Activated gamma-delta T cell treated with anti-CD3 and anti-CD28 coated beads, Interleukin-2, amount 50 U/mL, for 16 hours (primary cell): ENCODE measurements around the gene NEK10.

Source experiments
- DNase-seq: peaks from one replicate; pipeline ENCODE4 v3.0.0-alpha.2; 2020; ENCODE audit warnings: low read depth

NEK10 gene

GRCh38 chr3:27105904-27106303 lies 263.3 kb downstream of the NEK10 start:
- DNase-seq = no peak

- no peak for DNase-seq
These were observed 272.0 kb downstream of the NEK10 start for GRCh38 chr3:27097182-27097581.

- DNase-seq = no peak
These were observed 273.5 kb downstream of the NEK10 start for GRCh38 chr3:27095553-27096222.

- no peak for DNase-seq
These were observed 274.5 kb downstream of the NEK10 start for GRCh38 chr3:27094721-27095120.

- DNase-seq = no peak
These were observed 275.4 kb downstream of the NEK10 start for GRCh38 chr3:27093771-27094170.

- no peak for DNase-seq
These were observed 278.7 kb downstream of the NEK10 start for GRCh38 chr3:27090275-27091041.

GRCh38 chr3:27089645-27090044 lies 279.5 kb downstream of the NEK10 start:
- DNase-seq = no peak

GRCh38 chr3:27089068-27089467 lies 280.1 kb downstream of the NEK10 start:
- no peak for DNase-seq

- no peak for DNase-seq
These were observed 283.1 kb downstream of the NEK10 start for GRCh38 chr3:27085829-27086730.

GRCh38 chr3:27081992-27082607 lies 287.1 kb downstream of the NEK10 start:
- no peak for DNase-seq

GRCh38 chr3:27081566-27081965 lies 287.6 kb downstream of the NEK10 start:
- no peak for DNase-seq

- DNase-seq = no peak
These were observed 289.0 kb downstream of the NEK10 start for GRCh38 chr3:27080258-27080525.

GRCh38 chr3:27079427-27080257 lies 289.5 kb downstream of the NEK10 start:
- no peak for DNase-seq

GRCh38 chr3:27078246-27078913 lies 290.8 kb downstream of the NEK10 start:
- DNase-seq = no peak

- no peak for DNase-seq
These were observed 292.2 kb downstream of the NEK10 start for GRCh38 chr3:27076815-27077630.

GRCh38 chr3:27074914-27075313 lies 294.3 kb downstream of the NEK10 start:
- no peak for DNase-seq

- no peak for DNase-seq
These were observed 295.3 kb downstream of the NEK10 start for GRCh38 chr3:27073912-27074311.

- no peak for DNase-seq
These were observed 296.2 kb downstream of the NEK10 start for GRCh38 chr3:27072810-27073651.

GRCh38 chr3:27060336-27060735 lies 308.8 kb downstream of the NEK10 start:
- DNase-seq = no peak
